ENCODE measurements around the gene ZBTB12. TPM values are rescaled to one million over a fixed set of nuclear protein-coding genes. Genes with fewer than 3 reads are reported as not detected.

ZBTB12 gene
- total and polyA plus RNA-seq, 2 of the 13 experiments (the other 11 are each of a cell fraction or from before 2014, with no cell fraction given), result 4.8 to 6.0 TPM

- TF ChIP-seq NFAT5 (CRISPR knock-in tag; IDR thresholded peaks at IDR 0.05) (peak; percentile 48; the same call in 1 of the 2 replicates), AFF4 (CRISPR knock-in tag; IDR thresholded peaks at IDR 0.05) (no peak), SYNCRIP (IDR thresholded peaks at IDR 0.05; ENCODE audit: insufficient read depth, low read depth, low read length) (no peak), MLLT10 (CRISPR knock-in tag; IDR thresholded peaks at IDR 0.05) (no peak; the same call in 1 of the 2 replicates), SMARCC2 (IDR thresholded peaks at IDR 0.05) (no peak), ZNF407 (CRISPR knock-in tag; IDR thresholded peaks at IDR 0.05; ENCODE audit: not compliant biosample characterization) (peak; percentile 37), ZFP36L2 (CRISPR knock-in tag; IDR thresholded peaks at IDR 0.05) (peak; percentile 79; the same call in 1 of the 2 replicates), HOXA9 (CRISPR knock-in tag; IDR thresholded peaks at IDR 0.05; ENCODE audit: borderline replicate concordance) (no peak), THAP7 (CRISPR knock-in tag; IDR thresholded peaks at IDR 0.05) (no peak)
These were observed 39.3 kb downstream of the ZBTB12 start, which contains the start of gene NEU1 (continued) for GRCh38 chr6:31862344-31863235.

Measured in HepG2 (cell line).